Hindlimb muscle (tissue), 1 donor: ENCODE data around the gene C22orf15. TPM values are rescaled to one million over a fixed set of nuclear protein-coding genes. Genes with fewer than 3 reads are reported as not detected.

ENCODE experiments used
- DNase-seq: peaks from one replicate; pipeline ENCODE4 v3.0.0-alpha.2; 2013
- polyA plus RNA-seq: library from polyadenylated mRNA; unstranded; fragments of 120-200 nt; gene quantifications from one replicate; pipeline ENCODE4 v1.2.1, GENCODE V29; 2013; ENCODE audit not compliant: insufficient read length

C22orf15 gene
- polyA plus RNA-seq, 1 donor, result 0.50 TPM

DNA sequence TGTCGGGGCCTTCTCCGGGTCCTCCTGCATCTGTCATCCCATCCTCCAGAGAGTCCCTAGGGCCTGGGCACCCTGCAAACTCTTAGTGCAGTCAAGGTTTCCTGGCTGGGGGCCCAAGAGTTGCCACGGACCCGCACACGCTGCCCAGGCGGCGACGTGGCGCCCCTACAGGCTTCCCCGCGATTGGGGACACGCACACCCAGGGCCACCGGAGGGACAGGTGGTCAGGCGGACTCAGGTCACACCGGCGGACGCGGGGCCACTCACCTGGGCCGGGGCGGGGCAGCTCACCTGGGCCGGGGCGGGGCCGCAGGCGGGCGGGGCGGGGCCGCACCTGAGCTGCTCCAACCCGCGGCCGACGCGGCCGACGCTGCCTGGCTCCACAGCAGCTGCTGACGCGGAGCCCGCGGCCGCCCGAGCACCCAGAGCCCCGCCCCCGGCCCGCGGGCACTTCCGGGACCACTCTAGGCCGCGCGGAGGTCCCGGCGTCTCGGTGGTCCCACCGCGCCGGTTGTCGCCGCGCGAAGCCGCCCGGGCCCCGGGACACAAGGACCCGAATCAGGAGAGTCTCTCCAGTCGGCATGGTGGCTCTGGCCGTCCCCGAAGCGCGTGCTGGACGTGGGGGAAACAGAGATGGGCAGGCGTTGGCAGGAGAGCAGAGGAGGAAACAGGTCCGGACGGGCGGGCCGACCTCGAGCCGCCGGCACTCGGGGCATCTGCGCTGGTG, 11.9 kb upstream of the C22orf15 start, which contains the start of gene ZNF70:
Gene ZNF70 (minus strand): TSS at position 399 of the 727 bp plus-strand sequence. CDS start 5,972 bp downstream, outside the sequence.
- peak; percentile 91 for DNase-seq

DNA sequence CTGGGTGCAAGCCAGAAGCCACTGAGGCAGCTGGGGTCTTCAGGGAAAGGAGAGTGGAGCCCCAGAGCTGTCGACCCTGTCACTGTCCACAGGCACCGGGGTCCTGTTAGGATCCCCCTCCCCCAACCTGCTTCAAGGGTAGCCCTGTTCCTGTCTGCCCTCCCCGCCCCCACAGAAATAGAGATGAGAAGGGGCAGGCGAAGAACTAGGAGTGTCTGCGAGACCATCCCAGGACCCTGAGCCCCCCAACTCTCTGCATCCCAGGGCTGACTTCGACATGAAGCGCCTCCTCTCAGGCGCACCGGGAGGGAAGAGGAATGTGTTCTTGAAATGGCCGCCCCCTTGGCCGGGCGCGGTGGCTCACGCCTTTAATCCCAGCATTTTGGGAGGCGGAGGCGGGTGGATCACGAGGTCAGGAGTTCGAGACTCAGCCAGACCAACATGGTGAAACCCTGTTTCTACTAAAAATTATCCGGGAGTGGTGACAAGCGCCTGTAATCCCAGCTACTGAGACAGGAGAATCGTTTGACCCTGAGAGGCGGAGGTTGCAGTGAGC, 11.3 kb upstream of the C22orf15 start:
- DNase-seq, result no peak

DNA sequence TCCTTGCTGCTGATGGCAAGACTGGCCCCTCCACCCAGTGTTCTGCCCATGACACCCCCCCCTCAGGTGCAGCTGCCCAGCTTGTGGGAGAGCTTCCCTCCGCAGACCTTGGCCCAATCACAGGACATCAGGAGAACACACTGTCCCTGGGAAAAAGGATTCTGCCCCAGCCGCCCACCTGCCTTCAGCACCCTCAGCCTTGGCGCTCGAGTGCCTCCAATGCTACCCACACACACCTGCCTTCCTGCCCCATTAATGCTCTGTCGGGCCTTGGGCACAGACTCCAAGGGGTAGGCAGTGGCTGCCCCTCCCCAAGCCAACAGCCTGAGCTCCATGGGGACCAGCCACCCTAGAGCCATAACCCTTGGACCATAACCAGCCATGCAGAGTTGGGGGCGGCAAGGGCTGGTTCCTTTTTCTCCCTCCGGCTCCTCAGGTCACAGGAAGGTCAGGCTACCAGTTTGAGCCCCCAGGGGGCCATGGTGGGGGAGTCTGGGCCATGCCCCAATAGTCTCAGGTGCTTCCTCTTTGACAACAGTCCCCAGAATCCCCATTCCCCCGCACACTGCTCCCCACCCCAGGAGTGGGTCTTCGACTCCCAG, 10.6 kb upstream of the C22orf15 start:
- no peak for DNase-seq

DNA sequence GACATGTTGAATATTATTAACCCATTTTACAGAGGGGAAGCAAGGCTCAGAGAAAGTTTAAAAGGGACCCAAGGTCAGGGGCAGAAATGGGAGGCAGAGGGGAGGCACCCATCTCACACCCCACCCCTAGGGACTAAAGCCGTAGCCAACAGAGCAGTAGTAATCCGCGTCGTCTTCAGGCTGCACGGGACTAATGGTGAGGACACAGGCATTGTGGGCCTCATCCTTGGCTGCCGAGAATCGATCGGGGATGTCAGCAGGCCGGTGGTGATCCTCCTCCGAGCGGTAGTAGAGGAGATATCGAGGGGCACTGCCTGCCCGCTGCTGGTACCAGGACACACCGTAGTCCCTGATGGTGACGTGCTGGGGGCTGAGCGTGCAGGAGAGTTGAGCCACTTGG, 10.0 kb upstream of the C22orf15 start:
- no peak for DNase-seq

DNA sequence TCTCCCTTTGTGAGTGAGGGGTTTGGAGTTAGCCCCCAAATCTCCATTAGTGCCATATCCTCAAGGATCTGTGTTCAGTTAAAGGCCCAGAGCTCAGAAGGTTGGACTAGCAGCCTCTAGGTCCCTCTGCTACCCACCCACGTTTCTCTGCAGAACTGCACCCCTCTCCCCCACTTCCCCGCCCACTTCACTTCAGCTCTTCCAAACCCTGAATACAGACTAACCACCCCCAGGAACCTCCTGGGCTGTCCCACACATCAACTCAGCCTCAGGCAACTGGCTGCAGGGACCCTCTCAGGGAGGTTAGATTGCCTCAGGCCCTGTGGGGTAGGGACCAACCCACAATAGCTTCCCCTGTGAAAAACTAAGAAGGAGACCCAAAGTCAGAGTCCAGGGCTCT, 9.4 kb upstream of the C22orf15 start:
- DNase-seq, result no peak

DNA sequence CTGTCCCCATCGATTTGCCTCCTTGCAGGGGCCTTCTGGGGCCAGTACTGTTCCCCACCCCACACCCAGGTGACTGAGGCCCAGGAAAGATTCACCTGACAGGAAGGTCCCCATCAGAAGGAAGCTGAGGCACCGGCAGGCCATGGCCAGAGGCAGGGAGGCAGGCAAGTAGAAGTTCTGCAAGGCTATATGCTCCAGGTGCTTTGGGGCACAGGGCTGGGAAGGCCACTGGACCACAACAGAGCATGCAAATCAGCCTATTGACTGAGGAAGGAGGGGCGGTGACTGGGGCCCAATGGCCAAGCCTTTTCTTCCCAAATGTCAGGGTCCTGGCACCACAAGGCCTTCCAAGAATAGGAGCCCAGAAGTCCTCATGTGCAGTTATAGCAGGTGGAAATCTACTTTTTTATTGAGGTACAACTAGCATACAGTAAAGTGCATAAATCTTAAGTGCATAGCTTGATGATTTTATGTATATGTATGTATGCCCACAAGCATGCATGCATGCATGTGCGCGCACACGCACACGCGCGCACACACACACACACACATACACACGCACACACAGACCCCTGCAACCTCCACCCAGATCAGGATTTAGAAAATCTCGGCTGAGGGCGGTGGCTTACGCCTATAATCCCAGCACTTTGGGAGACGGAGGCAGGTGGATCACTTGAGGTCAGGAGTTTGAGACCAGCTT, 8.4 kb upstream of the C22orf15 start, which contains the start of gene VPREB3:
Gene VPREB3 (minus strand): TSS at position 206 of the 700 bp plus-strand sequence. CDS start 62 bp downstream, at position 144.
- DNase-seq, result no peak

DNA sequence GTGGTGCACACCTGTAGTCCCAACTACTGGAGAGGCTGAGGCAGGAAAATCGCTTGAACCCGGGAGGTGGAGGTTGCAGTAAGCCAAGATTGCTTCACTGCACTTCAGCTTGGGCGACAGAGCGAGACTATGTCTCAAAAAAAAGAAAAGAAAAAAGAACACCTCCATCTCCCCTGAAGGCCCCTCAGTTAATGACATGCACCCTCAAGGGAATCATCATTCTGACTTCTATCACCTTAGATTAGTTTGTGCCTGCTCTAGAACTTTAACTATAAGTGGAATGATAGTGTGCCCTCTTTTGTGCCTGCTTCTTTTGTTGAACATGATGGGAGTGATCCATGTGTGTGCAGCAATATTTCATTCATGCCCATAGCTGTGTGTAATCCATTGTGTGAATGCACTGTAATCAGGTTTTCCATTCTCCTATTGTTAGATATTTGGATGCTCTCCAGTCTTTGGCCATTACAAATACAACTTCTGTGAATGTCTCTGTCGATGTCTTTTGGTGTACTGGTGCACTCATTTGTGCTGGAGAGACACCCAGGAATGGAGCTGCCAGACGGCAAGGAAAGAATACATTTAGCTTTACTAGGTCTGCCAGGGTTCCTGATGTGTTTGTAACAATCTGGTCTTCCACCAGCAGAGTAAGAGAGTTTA, 7.7 kb upstream of the C22orf15 start:
- DNase-seq, result no peak

DNA sequence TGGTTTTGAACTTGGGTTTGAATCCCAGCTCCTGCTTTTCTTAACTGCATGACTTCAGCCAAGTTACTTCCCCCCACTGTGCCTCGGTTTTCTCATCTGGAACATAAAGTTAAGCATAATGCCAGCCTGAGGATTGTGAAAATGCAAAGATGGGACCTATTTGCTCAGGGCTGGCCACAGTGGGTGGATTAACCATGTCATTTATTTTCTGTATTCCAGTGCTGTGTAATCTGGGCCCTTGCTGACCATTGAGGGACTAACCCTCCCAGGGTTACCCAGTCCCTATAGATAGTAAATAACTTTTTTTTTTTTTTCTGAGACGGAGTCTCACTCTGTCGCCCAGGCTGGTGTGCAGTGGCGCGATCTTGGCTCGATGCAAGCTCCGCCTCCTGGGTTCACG, 7.1 kb upstream of the C22orf15 start:
- DNase-seq, result no peak

DNA sequence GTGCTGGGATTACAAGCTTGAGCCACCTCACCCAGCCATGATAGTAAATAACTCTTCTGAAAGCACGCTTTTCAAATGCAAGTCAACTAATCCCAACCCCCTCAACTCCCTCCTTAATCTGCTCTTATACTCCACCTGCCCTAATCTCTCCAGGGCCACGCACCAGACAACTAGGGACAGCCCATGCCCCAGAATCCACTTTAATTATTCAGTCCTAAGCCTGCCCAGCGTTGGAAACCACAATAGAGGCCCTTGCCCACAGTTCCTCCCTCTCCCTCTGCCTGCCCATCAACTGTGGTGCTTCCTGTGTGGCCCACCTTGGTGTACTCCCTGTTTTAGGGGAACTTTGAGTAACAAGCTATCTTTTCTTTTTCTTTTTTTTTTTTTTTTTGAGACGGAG, 5.9 kb upstream of the C22orf15 start:
- no peak for DNase-seq

DNA sequence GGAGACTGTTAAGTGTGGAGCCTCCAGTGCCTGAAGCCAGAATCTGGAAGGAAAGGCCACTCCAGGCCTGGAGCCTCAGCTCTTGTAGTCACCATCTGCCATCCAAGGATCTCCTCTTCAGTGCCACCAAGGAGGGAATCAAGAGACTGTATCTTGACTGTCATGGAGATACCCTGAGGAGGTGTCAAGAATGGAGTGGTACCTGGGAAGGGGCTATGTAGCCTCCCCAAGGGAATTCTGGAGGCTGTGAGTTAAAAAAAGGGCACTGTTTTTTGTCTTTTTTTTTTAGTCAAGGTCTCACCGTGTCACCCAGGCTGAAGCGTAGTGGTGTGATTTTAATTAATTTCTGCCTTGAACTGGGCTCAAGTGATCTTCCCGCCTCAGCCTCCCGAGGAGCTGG, 3.2 kb upstream of the C22orf15 start:
- DNase-seq, result no peak

DNA sequence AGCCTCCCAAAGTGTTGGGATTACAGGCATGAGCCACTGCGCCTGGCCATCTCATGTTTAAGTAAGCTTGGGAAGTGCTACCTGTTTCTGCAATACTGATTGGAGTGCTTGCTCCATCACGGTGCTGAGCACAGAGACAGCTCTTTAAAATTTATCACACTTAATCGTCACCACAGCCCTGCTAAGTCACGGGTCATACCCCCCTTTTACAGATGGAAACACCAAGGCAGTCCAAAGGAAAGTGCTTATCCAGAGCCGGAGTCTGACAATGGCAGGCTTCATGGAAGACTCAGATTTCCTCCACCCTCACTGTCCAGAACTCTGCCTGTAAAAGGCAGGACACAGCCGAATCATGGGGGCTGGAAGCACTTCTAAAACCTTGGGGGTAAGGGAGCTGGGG, 2.7 kb upstream of the C22orf15 start:
- DNase-seq, result no peak

DNA sequence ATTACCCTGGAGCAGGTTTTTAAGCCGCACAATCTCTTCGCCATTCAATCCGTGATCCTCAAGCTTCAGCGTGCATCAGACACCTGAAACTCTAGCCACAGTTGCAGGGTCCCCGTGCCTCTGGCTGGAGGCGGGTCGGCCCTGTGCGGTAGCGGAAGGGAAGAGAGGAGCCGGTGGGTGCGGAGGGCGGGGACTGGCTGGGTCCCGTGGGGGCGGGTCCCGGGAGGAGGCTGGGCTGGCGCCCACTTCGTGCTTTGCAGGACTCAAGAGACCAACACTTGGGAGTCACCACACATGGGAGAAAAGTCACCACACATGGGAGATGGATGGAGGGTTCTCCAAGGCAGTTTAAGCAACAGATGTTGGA, 772 bp downstream of the C22orf15 start:
- no peak for DNase-seq

DNA sequence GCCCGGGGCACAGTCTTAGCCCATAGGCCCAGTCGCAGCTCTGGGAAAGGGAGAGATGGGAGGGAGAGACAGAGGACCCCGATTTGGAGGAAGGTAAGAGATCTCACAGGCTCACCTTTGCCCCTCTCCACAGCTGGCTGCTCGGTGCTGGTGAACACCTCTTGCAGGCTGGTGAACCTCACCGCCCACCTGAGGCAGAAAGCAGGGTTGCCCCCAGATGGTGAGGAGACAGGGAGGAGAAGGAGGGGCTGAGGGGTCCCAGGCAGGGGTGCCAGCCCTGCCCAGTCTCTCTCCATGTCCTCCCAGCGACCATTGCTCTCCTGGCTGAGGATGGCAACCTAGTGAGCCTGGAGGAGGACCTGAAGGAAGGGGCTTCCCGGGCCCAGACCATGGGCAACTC, 1.2 kb downstream of the C22orf15 start:
- DNase-seq, result no peak

DNA sequence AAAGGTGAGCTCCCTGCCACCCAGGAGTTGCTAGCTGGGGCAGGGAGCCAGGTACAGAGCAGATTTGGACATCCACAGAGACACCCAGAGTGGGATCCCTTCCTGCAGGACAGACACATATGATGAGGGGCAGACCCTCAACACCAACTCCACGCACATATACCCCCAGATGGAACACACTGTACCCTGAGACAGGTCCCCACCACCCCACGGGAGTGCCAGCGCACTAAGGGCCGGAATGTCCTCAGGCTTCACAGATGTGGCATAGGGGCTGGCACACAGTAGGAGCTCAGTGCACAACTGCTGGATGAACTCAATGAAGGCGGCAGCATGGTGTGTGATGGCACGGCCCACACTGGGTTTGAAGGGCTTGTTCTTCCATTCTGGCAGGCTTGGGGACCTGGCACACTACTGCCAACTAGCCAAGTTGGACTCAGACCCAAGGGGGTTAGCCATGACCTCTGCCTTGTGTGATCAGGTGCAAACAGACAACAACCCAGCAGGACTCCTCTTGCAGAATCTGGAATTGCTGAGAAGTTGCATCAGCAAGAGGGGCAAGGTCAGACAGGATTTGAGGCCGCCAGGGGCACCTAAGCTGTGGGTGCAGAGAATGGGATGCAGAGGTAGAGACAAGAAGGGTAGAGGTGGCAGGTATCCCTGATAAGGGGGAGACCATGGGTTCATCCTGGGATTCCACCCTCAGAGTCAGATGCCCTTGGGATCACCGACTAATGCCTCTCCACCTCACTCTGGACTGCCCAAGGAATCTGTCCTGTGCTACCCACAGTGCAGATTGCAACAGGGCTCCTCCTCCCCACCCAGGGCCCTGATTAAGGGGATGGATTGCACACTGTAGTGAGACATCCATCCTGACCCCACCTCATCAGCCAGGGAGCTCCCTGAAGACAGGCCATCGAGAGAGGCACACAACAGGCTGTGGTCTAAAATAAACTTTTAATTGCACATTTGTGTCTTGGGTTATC, 2.4 kb downstream of the C22orf15 start:
- no peak for DNase-seq

DNA sequence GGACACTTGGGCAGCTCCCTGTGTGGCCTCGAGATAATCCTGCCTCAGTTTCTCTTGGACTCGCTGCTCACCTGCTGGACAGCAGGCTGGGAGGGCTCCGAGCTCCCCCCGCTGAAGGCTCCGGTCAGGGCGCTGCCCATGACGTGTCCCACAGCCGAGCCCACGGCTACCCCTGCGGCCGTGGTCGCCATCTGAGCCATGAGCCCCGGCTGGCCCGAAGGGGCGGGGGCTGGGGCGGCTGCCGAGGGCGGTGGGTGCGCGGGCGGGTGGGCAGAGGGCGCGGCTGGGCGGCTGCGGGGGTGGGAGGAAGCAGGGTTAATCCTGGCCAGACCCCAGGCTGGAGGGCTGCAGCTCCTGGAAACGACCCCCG, 4.5 kb downstream of the C22orf15 start:
- no peak for DNase-seq

DNA sequence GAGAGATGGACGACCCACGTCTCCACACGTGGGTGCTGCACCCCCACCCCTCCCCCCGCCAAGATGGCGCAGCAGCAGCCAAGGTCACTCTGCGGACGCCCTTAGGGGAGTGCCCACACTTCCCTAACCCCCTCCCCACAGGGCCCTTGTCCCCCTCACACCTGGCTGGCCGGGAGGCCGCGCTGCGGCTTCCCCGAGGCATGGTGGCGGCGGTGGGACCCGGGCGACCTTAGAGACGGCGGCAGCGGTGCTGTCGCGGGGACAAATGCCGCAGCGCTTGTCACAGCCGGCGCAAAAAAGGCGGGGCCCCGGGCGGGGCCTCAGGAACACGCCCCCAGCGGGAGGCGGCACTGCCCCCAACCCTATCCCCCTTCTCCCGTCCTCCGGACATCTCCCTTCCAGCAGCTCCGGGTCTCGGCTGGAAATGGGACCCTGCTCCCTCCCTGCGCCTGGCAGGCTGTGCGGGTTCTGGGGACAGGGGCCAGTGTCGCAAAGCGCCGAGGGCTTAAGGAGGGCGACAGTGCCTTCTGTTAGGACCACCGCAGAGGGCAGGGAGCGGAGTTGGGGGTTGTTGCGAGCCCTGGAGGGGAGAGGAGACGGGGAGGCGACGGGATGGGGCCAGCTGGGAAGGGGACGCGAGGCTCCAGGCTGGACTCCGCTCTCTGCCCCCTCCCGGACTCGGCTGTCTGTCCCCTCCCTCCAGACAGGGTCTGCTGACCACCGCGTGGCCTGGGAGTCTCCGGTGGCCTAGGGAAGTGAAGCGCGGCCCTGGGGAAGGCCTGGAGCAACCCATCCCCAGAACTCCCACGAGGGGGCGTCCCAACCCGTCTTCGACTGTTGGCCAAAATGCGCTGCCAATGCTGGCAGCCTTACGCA, 5.1 kb downstream of the C22orf15 start, which contains the start of gene CHCHD10:
Gene CHCHD10 (minus strand): TSS at position 300 of the 876 bp plus-strand sequence. CDS start 98 bp downstream, at position 202.
- peak; percentile 81 for DNase-seq

DNA sequence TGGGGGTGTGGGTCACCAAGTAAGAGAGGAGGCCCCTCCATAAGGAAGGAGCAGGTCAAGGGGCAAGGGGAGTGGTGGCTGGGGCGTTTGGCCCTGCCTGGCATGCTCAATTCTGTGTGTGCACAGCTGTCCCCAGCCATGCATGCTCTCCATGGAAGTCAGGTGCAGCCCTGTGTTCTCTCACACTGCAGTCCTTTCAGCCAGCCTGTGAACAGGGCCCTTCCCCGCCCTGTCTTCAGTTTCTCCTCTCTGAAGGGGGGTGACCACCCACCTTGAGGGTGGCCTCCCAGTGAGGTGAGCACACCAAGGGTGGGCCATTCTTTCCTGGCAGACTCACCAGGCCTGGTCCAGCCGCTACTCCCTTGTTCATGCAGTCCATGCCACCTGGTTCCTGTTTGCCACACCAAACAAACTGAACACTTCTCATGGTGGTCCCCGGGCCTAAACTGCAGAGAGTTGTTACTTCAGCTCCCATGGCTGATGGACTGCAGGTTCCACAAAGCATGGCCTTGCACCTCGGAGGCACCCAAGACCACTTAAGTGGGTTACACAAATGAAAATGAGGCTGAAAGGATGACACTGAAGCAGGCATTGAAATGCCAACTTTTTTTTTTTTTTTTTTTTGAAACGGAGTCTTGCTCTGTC, 6.7 kb downstream of the C22orf15 start:
- no peak for DNase-seq

DNA sequence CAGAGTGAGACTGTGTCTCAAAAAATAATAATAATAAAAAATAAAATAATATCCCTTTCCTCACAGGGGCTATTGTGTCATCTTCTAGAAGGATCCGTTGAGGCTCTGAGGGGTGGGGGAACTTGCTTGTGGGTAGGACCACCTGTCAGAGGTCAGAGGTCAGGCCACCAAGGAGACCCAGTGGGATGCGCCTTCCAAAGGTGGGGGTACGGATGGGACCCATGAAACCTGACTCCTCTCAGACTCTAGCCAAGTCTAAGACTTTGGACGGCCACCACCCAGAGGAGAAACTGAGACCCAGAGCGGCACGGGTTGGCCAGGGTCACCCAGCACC, 9.5 kb downstream of the C22orf15 start:
- no peak for DNase-seq

DNA sequence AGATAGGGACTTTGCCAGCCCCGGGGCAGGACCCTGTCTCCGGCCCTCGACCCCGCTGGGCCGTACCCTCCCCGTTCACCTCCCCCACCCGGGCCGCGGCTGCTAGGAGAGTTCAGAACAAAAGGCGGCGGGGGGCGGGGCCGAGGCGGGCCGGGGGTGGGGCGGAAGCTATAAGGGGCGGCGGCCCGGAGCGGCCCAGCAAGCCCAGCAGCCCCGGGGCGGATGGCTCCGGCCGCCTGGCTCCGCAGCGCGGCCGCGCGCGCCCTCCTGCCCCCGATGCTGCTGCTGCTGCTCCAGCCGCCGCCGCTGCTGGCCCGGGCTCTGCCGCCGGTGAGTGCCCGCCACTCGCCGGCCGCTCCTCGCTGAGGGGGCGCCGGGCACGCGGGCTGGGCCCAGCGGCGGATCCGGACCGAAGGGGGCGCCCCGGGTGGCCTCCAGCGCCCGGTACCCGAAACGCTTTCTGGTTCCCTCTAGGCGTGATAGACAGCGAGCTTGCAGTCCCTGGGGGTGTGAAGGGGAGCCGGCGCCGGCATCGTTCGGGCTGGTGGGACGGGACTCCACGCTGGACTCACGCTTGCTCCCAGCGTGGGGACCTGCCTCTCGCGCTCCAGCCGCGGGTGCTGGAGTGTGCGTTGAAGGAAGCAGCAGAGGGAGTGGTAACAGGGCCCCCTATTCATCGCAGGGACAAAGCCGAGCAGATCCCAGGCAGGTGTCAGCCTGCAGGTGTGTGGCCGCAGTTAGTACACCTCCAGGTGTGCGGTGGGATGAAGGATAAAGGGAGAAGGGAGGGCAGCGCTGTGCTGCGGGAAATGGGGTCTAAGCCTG, 10.1 kb downstream of the C22orf15 start, which contains the start of gene MMP11:
Gene MMP11 (plus strand): TSS at position 201 of the 825 bp plus-strand sequence. CDS start 22 bp downstream, at position 223.
- peak; percentile 56 for DNase-seq
